ENCODE measurements around the gene IRGQ.
A peak's percentile ranks its signal among the peaks of the same experiment; 100 is the strongest.

The IRGQ gene

DNA sequence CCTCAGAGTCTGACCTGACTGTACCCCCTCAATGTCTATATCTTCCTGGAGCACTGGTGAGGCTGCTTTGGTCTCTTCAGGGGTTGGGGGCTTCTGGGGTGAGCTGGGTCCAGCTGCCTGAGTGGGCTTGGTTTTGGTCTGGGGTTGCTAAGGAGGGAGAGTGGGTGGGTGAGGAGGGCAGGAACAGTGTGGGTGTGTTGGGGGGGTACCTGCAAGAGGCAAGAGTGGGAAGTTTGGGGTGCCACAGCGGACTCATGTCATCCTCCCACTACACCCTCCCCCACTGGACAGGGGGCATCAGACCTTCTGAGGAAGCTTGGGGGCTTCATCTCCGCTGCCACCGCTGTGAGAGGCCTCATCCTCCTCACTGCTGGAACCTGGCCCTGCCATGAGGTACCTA, 49.4 kb downstream of the IRGQ start:
- Histone ChIP-seq H3K27me3 (replicated peaks; ENCODE audit: control insufficient read depth, insufficient read depth, low read length) (no peaks in the 10 kb centered on the region), H3K36me3 (ENCODE audit: control insufficient read depth, insufficient read depth, low read length, severe bottlenecking) (peaks cover 43% of the 10 kb centered on the region)

GRCh38 chr19:43545981-43546380, 50.0 kb downstream of the IRGQ start:
- DNase-seq (ENCODE audit: low read depth): no peak
- Histone ChIP-seq H3K9me3 (ENCODE audit: control insufficient read depth, low read length) (no peaks in the 10 kb centered on the region), H3K4me3 (ENCODE audit: low read length) (no peak overlapping the region), H3K9ac (ENCODE audit: low read length) (no peak overlapping the region), H3K27me3 (replicated peaks; ENCODE audit: control insufficient read depth, insufficient read depth, low read length) (no peaks in the 10 kb centered on the region), H3K4me1 (ENCODE audit: control insufficient read depth, insufficient read depth, low read length) (no peaks in the 10 kb centered on the region), H3K36me3 (ENCODE audit: control insufficient read depth, insufficient read depth, low read length, severe bottlenecking) (peaks cover 39% of the 10 kb centered on the region)

More for the DNA sequence above, 49.4 kb downstream of the IRGQ start:
- H3K4me1 ChIP-seq (ENCODE audit: control insufficient read depth, insufficient read depth, low read length): no peaks in the 10 kb centered on the region
- no peak overlapping the region for H3K9ac ChIP-seq (ENCODE audit: low read length)
- no peaks in the 10 kb centered on the region for H3K9me3 ChIP-seq (ENCODE audit: control insufficient read depth, low read length)
- no peak overlapping the region for H3K4me3 ChIP-seq (ENCODE audit: low read length)
- DNase-seq (ENCODE audit: low read depth): no peak

GRCh38 chr19:43545276-43545675, 50.7 kb downstream of the IRGQ start:
- peaks cover 37% of the 10 kb centered on the region for H3K36me3 ChIP-seq (ENCODE audit: control insufficient read depth, insufficient read depth, low read length, severe bottlenecking)

DNA sequence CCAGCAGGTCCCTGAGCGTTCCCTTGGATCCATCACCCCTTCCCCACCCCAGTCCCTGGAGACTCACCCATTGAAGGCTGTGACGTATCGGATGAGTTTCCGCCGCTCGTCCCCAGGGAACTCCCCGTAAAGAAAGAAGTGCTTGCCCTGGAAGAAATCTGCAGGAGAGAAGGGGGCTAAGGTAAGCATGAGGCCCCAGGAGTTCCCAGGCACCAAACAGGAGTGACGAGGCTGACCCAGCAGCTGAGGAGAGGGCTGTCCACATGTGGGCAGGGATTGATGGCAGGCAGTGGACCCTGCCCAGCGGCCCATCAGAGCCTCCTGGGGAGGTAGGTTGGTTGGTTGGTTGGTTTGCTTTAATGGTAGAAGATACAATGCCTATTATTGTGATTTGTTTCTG, 51.9 kb downstream of the IRGQ start:
- Histone ChIP-seq H3K9ac (ENCODE audit: low read length) (no peak overlapping the region), H3K4me3 (ENCODE audit: low read length) (no peak overlapping the region), H3K4me1 (ENCODE audit: control insufficient read depth, insufficient read depth, low read length) (no peaks in the 10 kb centered on the region), H3K36me3 (ENCODE audit: control insufficient read depth, insufficient read depth, low read length, severe bottlenecking) (peaks cover 35% of the 10 kb centered on the region), H3K9me3 (ENCODE audit: control insufficient read depth, low read length) (no peaks in the 10 kb centered on the region), H3K27me3 (replicated peaks; ENCODE audit: control insufficient read depth, insufficient read depth, low read length) (no peaks in the 10 kb centered on the region)
- no peak for DNase-seq (ENCODE audit: low read depth)

More at GRCh38 chr19:43545276-43545675, 50.7 kb downstream of the IRGQ start:
- Histone ChIP-seq H3K27me3 (replicated peaks; ENCODE audit: control insufficient read depth, insufficient read depth, low read length) (no peaks in the 10 kb centered on the region), H3K9me3 (ENCODE audit: control insufficient read depth, low read length) (no peaks in the 10 kb centered on the region), H3K9ac (ENCODE audit: low read length) (no peak overlapping the region), H3K4me1 (ENCODE audit: control insufficient read depth, insufficient read depth, low read length) (no peaks in the 10 kb centered on the region), H3K4me3 (ENCODE audit: low read length) (no peak overlapping the region)
- no peak for DNase-seq (ENCODE audit: low read depth)

DNA sequence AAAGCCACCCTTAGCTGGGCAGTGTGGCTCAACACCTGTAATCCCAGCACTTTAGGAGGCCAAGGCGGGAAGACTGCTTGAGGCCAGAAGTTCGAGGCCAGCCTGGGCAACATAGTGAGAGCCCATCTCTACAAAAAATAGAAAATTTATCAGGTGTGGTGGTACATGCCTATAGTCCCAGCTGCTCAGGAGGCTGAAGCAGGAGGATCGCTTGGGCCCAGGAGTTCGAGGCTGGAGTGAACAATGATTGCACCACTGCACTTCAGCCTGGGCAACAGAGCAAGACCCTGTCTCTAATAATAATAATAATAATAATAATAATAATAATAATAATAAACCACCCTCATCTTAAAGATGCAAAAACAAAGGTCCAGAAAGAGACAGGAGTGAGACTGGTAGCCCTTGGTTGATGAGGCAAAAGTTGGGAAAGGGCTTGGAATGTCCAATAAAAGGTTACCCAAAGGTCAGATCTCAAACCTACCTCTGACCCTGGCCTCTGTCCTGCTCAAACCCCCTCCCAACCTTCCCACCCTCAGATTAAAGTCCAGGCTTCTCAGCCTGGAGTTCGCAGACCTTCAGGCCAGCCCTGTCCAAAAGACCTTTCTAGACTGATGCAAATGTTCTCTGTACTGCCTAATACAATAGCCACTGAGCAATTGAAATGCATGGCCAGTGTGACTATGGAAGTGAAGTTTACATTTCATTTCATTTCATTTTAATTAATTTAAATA, 53.8 kb downstream of the IRGQ start:
- Histone ChIP-seq H3K9ac (ENCODE audit: low read length) (no peak overlapping the region), H3K27me3 (replicated peaks; ENCODE audit: control insufficient read depth, insufficient read depth, low read length) (no peaks in the 10 kb centered on the region), H3K4me3 (ENCODE audit: low read length) (no peak overlapping the region), H3K9me3 (ENCODE audit: control insufficient read depth, low read length) (no peaks in the 10 kb centered on the region), H3K4me1 (ENCODE audit: control insufficient read depth, insufficient read depth, low read length) (no peaks in the 10 kb centered on the region), H3K36me3 (ENCODE audit: control insufficient read depth, insufficient read depth, low read length, severe bottlenecking) (peaks cover 48% of the 10 kb centered on the region)
- DNase-seq (ENCODE audit: low read depth): no peak

- Histone ChIP-seq H3K36me3 (ENCODE audit: control insufficient read depth, insufficient read depth, low read length, severe bottlenecking) (peaks cover 48% of the 10 kb centered on the region), H3K9me3 (ENCODE audit: control insufficient read depth, low read length) (no peaks in the 10 kb centered on the region), H3K4me3 (ENCODE audit: low read length) (no peak overlapping the region), H3K4me1 (ENCODE audit: control insufficient read depth, insufficient read depth, low read length) (no peaks in the 10 kb centered on the region), H3K9ac (ENCODE audit: low read length) (no peak overlapping the region), H3K27me3 (replicated peaks; ENCODE audit: control insufficient read depth, insufficient read depth, low read length) (no peaks in the 10 kb centered on the region)
- no peak for DNase-seq (ENCODE audit: low read depth)
Measured at GRCh38 chr19:43540381-43540780, 55.6 kb downstream of the IRGQ start.

GRCh38 chr19:43538922-43539321, 57.0 kb downstream of the IRGQ start:
- Histone ChIP-seq H3K36me3 (ENCODE audit: control insufficient read depth, insufficient read depth, low read length, severe bottlenecking) (peaks cover 43% of the 10 kb centered on the region), H3K9ac (ENCODE audit: low read length) (no peak overlapping the region), H3K4me3 (ENCODE audit: low read length) (no peak overlapping the region), H3K9me3 (ENCODE audit: control insufficient read depth, low read length) (no peaks in the 10 kb centered on the region), H3K4me1 (ENCODE audit: control insufficient read depth, insufficient read depth, low read length) (no peaks in the 10 kb centered on the region), H3K27me3 (replicated peaks; ENCODE audit: control insufficient read depth, insufficient read depth, low read length) (no peaks in the 10 kb centered on the region)
- DNase-seq (ENCODE audit: low read depth): no peak

- DNase-seq (ENCODE audit: low read depth): peak; percentile 61
- H3K9ac ChIP-seq (ENCODE audit: low read length): peak overlapping the region; percentile 41
- H3K27me3 ChIP-seq (replicated peaks; ENCODE audit: control insufficient read depth, insufficient read depth, low read length): no peaks in the 10 kb centered on the region
- no peaks in the 10 kb centered on the region for H3K9me3 ChIP-seq (ENCODE audit: control insufficient read depth, low read length)
- peaks cover 10% of the 10 kb centered on the region for H3K4me1 ChIP-seq (ENCODE audit: control insufficient read depth, insufficient read depth, low read length)
- H3K4me3 ChIP-seq (ENCODE audit: low read length): no peak overlapping the region
- peaks cover 16% of the 10 kb centered on the region for H3K36me3 ChIP-seq (ENCODE audit: control insufficient read depth, insufficient read depth, low read length, severe bottlenecking)
Measured at GRCh38 chr19:43534816-43535761, 60.8 kb downstream of the IRGQ start.

Measured in adipocyte (in vitro differentiated cells).